HEK293 (cell line): Measurements from ENCODE around the gene HSPB8.

Source experiments
- CTCF ChIA-PET: fragments of 350-600 bp; formaldehyde crosslinking; extraction: SDS; loops from one replicate; lab custom pipeline; 2021; ENCODE audit warnings: antibody characterized with exemption; lab: Yijun Ruan, JAX
- POLR2A ChIA-PET: fragments of 300-600 bp; formaldehyde crosslinking; extraction: SDS; loops from one replicate; lab custom pipeline; 2020; ENCODE audit warnings: antibody characterized with exemption, inconsistent platforms; lab: Yijun Ruan, JAX
- H3K27ac ChIP-seq: fragments of 200-500 bp; sonication (Bioruptor generic); 2 replicates; pipeline ENCODE4 v1.5.1; 2014; ENCODE audit warnings: low read depth, low read length, control low read depth, inconsistent platforms; ENCODE audit errors: extremely low read depth
- H3K36me3 ChIP-seq, 2 experiments: fragments of 200-500 bp in 1 of 2; sonication (Bioruptor generic) in 1 of 2; 1 replicate in 1 of 2; 2 replicates in 1 of 2; pipeline ENCODE4 v1.5.1; 2014 to 2017; ENCODE audit warnings: inconsistent platforms in 2 of 2, low read length in 2 of 2; ENCODE audit not compliant: control insufficient read depth in 2 of 2, insufficient read depth in 1 of 2
- H3K4me1 ChIP-seq: fragments of 200-500 bp; sonication (Bioruptor generic); 2 replicates; pipeline ENCODE4 v1.5.1; 2014; ENCODE audit warnings: mild to moderate bottlenecking, low read length, inconsistent platforms; ENCODE audit not compliant: control insufficient read depth, insufficient read depth
- H3K4me3 ChIP-seq: 2 replicates; pipeline ENCODE4 v1.5.1; 2011; ENCODE audit warnings: low read depth, mild to moderate bottlenecking, control low read depth, low read length, moderate library complexity
- H3K9me3 ChIP-seq: fragments of 200-500 bp; sonication (Bioruptor generic); 2 replicates; pipeline ENCODE4 v1.5.1; 2014; ENCODE audit warnings: low read depth, low read length, inconsistent platforms; ENCODE audit not compliant: control insufficient read depth, insufficient read depth
- EGR2 ChIP-seq: fragments of 450-650 bp; formaldehyde crosslinking; IDR thresholded peaks from 2 replicates; pipeline ENCODE4 v1.5.1; 2016; ENCODE audit warnings: low read depth, missing biosample characterization, missing genetic modification characterization
- OSR2 ChIP-seq: fragments of 450-650 bp; formaldehyde crosslinking; IDR thresholded peaks from 2 replicates; pipeline ENCODE4 v1.5.1; 2016; ENCODE audit warnings: missing biosample characterization, missing genetic modification characterization
- ZBTB8A ChIP-seq: fragments of 450-650 bp; formaldehyde crosslinking; IDR thresholded peaks from 2 replicates; pipeline ENCODE4 v1.5.1; 2016; ENCODE audit warnings: missing biosample characterization, missing genetic modification characterization
- ZFHX2 ChIP-seq: fragments of 450-650 bp; formaldehyde crosslinking; conservative IDR thresholded peaks from 2 replicates; pipeline ENCODE4 v1.5.1; 2016; ENCODE audit warnings: missing biosample characterization, missing genetic modification characterization
- ZNF514 ChIP-seq: fragments of 450-650 bp; formaldehyde crosslinking; IDR thresholded peaks from 2 replicates; pipeline ENCODE4 v1.5.1; 2016; ENCODE audit warnings: missing biosample characterization, missing genetic modification characterization
- ZNF548 ChIP-seq: fragments of 450-650 bp; formaldehyde crosslinking; IDR thresholded peaks from 2 replicates; pipeline ENCODE4 v1.5.1; 2016; ENCODE audit warnings: missing biosample characterization, missing genetic modification characterization
- ZNF623 ChIP-seq: fragments of 450-650 bp; formaldehyde crosslinking; IDR thresholded peaks from 2 replicates; pipeline ENCODE4 v1.5.1; 2016; ENCODE audit warnings: missing biosample characterization, missing genetic modification characterization
- TF ChIP-seq, protein P1 (sequence below): fragments of 450-650 bp; formaldehyde crosslinking; IDR thresholded peaks from 2 replicates; pipeline ENCODE4 v1.5.1; 2016; ENCODE audit warnings: missing biosample characterization, missing genetic modification characterization
- TF ChIP-seq, protein P2 (sequence below): fragments of 450-650 bp; formaldehyde crosslinking; IDR thresholded peaks from 2 replicates; pipeline ENCODE4 v1.5.1; 2016; ENCODE audit warnings: missing biosample characterization, missing genetic modification characterization, low read depth
- TF ChIP-seq, protein P3 (sequence below): fragments of 450-650 bp; formaldehyde crosslinking; IDR thresholded peaks from 2 replicates; pipeline ENCODE4 v1.5.1; 2016; ENCODE audit warnings: missing biosample characterization, missing genetic modification characterization
- TF ChIP-seq, protein P4 (sequence below): fragments of 450-650 bp; formaldehyde crosslinking; IDR thresholded peaks from 2 replicates; pipeline ENCODE4 v1.5.1; 2016; ENCODE audit warnings: missing biosample characterization, missing genetic modification characterization

The HSPB8 gene

DNA sequence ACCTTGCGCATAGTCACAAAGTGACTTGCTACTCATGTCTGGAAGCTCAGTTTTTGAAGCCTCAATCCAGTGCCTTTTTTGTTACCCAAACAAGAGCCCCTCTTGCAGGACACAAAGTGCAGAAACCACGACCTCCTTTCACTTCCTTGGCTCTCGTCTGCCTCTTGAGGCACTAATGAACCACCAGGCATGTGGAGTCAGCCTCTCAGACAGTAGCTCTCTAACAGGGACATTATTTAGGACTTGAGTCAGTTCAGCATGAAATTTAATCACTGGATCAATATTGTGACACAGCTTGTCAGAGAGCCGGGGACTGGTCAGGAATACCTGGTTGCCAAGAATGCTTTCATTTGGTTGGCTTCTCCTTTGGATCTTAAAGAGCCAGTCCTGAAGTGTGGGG lies 46.7 kb downstream of the HSPB8 start:
- ChIA-PET CTCF (no interaction called here), POLR2A (no interaction called here)

DNA sequence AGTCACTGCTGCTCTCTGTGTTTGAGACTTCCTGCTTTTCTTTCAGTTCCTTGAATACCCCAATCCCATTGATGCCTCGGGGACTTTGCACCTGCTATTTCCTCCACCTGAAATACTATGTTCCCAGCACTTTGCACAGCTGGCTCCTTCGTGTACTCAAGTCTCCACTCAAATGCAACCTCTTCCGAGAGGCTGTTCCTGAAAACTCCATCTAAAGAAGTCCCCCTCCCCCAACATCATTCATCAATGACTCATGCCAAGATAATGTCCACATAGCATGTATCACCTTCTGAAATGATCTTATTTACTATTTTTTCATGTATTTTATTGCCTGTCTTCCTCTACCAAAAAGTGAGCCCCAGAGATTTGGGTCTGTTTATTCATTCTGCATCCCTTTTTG lies 48.6 kb downstream of the HSPB8 start:
- CTCF ChIA-PET = no interaction called here
- H3K27ac ChIP-seq = no peak overlapping the region
- TF ChIP-seq ZNF514 (tag by site-specific recombination) = no peak

More for the DNA sequence above, 46.7 kb downstream of the HSPB8 start:
- no peaks in the 10 kb centered on the region for H3K36me3 ChIP-seq
- no peak for TF ChIP-seq OSR2 (tag by site-specific recombination)
- TF ChIP-seq, protein P1, sequence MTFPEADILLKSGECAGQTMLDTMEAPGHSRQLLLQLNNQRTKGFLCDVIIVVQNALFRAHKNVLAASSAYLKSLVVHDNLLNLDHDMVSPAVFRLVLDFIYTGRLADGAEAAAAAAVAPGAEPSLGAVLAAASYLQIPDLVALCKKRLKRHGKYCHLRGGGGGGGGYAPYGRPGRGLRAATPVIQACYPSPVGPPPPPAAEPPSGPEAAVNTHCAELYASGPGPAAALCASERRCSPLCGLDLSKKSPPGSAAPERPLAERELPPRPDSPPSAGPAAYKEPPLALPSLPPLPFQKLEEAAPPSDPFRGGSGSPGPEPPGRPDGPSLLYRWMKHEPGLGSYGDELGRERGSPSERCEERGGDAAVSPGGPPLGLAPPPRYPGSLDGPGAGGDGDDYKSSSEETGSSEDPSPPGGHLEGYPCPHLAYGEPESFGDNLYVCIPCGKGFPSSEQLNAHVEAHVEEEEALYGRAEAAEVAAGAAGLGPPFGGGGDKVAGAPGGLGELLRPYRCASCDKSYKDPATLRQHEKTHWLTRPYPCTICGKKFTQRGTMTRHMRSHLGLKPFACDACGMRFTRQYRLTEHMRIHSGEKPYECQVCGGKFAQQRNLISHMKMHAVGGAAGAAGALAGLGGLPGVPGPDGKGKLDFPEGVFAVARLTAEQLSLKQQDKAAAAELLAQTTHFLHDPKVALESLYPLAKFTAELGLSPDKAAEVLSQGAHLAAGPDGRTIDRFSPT (tag by site-specific recombination) = no peak
- no peak for TF ChIP-seq ZFHX2 (tag by site-specific recombination)
- TF ChIP-seq, protein P2, sequence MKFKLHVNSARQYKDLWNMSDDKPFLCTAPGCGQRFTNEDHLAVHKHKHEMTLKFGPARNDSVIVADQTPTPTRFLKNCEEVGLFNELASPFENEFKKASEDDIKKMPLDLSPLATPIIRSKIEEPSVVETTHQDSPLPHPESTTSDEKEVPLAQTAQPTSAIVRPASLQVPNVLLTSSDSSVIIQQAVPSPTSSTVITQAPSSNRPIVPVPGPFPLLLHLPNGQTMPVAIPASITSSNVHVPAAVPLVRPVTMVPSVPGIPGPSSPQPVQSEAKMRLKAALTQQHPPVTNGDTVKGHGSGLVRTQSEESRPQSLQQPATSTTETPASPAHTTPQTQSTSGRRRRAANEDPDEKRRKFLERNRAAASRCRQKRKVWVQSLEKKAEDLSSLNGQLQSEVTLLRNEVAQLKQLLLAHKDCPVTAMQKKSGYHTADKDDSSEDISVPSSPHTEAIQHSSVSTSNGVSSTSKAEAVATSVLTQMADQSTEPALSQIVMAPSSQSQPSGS (tag by site-specific recombination) = no peak
- no peak for TF ChIP-seq ZNF548 (tag by site-specific recombination)
- TF ChIP-seq, all 188 proteins: peak for 0
- Histone ChIP-seq H3K9me3 (no peaks in the 10 kb centered on the region), H3K4me3 (no peak overlapping the region), H3K27ac (no peak overlapping the region), H3K4me1 (no peaks in the 10 kb centered on the region)

DNA sequence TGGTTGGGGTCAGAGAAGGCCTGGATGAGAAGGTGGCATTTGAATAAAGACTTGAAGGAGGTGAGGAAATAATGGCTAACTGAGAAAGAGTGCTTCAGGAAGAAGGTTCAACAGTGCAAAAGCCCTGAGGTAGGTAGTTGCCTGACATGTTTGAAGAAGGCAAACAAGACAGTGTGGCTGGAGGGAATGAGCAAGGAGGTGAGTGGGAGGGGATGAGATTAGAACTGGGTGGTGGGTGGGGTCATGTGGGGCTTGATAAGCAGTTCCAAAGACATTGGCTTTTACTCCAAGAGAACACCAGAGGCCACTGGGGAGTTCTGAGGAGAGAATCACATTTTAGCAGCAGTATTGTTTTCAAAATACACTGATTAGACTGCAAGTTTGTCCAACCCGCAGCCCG lies 50.5 kb downstream of the HSPB8 start:
- H3K4me3 ChIP-seq = no peak overlapping the region
- H3K27ac ChIP-seq = no peak overlapping the region
- H3K36me3 ChIP-seq = no peaks in the 10 kb centered on the region
- ChIA-PET CTCF (no interaction called here), POLR2A (no interaction called here)
- H3K4me1 ChIP-seq = no peaks in the 10 kb centered on the region
- TF ChIP-seq ZNF623 = 0 out of 2 replicates have a peak, but pooled peaks have one; percentile 10
- peak; percentile 32; the same call in 1 of the 2 replicates for TF ChIP-seq ZFHX2 (tag by site-specific recombination)
- TF ChIP-seq, protein P3, sequence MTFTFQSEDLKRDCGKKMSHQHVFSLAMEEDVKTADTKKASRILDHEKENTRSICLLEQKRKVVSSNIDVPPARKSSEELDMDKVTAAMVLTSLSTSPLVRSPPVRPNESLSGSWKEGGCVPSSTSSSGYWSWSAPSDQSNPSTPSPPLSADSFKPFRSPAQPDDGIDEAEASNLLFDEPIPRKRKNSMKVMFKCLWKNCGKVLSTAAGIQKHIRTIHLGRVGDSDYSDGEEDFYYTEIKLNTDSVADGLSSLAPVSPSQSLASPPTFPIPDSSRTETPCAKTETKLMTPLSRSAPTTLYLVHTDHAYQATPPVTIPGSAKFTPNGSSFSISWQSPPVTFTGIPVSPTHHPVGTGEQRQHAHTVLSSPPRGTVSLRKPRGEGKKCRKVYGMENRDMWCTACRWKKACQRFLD = no peak
- TF ChIP-seq ZBTB8A (tag by site-specific recombination) = no peak
- peak; percentile 76 for TF ChIP-seq EGR2 (tag by site-specific recombination)
- no peaks in the 10 kb centered on the region for H3K9me3 ChIP-seq

More for the DNA sequence above, 48.6 kb downstream of the HSPB8 start:
- Histone ChIP-seq H3K4me3 (no peak overlapping the region), H3K9me3 (no peaks in the 10 kb centered on the region), H3K36me3 (no peaks in the 10 kb centered on the region), H3K4me1 (no peaks in the 10 kb centered on the region)
- POLR2A ChIA-PET = no interaction called here

DNA sequence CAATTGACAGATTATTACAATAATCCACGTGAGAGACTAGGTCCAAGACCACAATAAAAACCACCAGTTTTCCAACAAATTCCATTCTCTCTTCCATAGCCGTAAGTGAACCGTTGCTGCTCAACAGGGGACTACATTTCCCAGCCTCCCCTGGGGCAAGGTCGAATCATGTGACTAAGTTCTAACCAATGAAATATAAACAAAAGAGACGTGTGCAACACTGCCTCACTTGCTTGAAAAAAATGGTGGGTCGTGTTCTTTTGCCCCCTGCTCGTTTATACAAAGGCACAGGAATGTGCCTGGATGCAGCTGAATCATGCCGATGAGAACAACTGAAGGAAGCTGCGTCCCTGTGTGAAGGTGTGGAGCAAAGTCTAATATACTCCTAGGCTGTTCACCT lies 51.1 kb downstream of the HSPB8 start:
- Histone ChIP-seq H3K4me3 (no peak overlapping the region), H3K4me1 (no peaks in the 10 kb centered on the region)
- CTCF ChIA-PET = no interaction called here
- TF ChIP-seq OSR2 (tag by site-specific recombination) = no peak
- TF ChIP-seq, protein P4, sequence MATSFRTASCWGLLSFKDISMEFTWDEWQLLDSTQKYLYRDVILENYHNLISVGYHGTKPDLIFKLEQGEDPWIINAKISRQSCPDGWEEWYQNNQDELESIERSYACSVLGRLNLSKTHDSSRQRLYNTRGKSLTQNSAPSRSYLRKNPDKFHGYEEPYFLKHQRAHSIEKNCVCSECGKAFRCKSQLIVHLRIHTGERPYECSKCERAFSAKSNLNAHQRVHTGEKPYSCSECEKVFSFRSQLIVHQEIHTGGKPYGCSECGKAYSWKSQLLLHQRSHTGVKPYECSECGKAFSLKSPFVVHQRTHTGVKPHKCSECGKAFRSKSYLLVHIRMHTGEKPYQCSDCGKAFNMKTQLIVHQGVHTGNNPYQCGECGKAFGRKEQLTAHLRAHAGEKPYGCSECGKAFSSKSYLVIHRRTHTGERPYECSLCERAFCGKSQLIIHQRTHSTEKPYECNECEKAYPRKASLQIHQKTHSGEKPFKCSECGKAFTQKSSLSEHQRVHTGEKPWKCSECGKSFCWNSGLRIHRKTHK (tag by site-specific recombination) = no peak
- TF ChIP-seq, all 188 proteins: peak for 0
- Histone ChIP-seq H3K36me3 (no peaks in the 10 kb centered on the region), H3K9me3 (no peaks in the 10 kb centered on the region), H3K27ac (no peak overlapping the region)
- POLR2A ChIA-PET = no interaction called here
